OCI-LY1 (cell line): ENCODE data around the gene OR52E4.

ENCODE experiments used
- EZH2 ChIP-seq: fragments of 200-600 bp; sonication (generic), shearing (Covaris generic); IDR thresholded peaks from 2 replicates; pipeline ENCODE4 v1.8.0; 2017; ENCODE audit warnings: borderline replicate concordance, mixed run types, mild to moderate bottlenecking, antibody characterized with exemption, low read length, moderate library complexity, mixed read lengths
- TF ChIP-seq, protein P1 (sequence below): fragments of 200-600 bp; sonication (generic), shearing (Covaris generic); IDR thresholded peaks from 2 replicates; pipeline ENCODE4 v1.5.1; 2017; ENCODE audit warnings: mild to moderate bottlenecking, antibody characterized with exemption, low read length, moderate library complexity, mixed read lengths

DNA sequence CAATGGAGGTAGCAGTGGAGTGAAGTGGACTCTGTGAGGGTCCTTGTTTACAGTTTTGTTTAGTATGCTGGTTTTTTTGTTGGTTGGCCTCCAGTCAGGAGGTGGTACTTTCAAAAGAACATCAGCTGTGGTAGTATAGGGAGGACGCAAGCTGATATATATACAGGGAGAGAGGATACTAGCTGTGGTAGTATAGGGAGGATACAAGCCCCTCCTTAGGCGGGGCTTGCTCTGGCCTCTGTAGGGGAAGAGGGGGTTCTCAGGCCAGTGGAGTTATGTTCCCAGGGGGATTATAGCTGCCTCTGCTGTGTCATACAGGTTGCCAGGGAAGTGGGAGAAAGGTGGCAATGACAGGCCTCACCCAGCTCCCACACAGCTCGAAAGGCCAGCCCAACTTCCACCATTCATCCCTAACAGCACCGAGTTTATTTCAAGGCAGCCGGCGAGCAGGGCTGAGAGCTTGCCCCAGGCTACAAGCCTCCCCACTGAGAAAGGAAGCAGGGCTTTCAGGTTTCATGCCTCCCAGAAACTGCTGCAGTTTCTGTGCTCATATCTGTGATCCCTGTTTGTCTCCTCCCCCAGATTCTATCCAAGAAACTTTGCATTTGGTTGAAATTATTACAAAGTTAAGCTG lies 49.1 kb upstream of the OR52E4 start:
- TF ChIP-seq, protein P1, sequence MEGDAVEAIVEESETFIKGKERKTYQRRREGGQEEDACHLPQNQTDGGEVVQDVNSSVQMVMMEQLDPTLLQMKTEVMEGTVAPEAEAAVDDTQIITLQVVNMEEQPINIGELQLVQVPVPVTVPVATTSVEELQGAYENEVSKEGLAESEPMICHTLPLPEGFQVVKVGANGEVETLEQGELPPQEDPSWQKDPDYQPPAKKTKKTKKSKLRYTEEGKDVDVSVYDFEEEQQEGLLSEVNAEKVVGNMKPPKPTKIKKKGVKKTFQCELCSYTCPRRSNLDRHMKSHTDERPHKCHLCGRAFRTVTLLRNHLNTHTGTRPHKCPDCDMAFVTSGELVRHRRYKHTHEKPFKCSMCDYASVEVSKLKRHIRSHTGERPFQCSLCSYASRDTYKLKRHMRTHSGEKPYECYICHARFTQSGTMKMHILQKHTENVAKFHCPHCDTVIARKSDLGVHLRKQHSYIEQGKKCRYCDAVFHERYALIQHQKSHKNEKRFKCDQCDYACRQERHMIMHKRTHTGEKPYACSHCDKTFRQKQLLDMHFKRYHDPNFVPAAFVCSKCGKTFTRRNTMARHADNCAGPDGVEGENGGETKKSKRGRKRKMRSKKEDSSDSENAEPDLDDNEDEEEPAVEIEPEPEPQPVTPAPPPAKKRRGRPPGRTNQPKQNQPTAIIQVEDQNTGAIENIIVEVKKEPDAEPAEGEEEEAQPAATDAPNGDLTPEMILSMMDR, result no peak
- TF ChIP-seq EZH2, result no peak
